Stimulated activated naive CD8-positive, alpha-beta T cell treated with anti-CD3 and anti-CD28 coated beads, Interleukin-15, Interleukin-2, amounts not matched to agents 100 U/mL and 50 U/mL, for 24 hours (primary cell): ENCODE measurements around the gene CHTF8.

Experiments used
- ATAC-seq: fragments of 150-1000 bp; cut with Tn5 transposase; one replicate; pipeline ENCODE4 v1.10.0; 2021
- DNase-seq: peaks from one replicate; pipeline ENCODE4 v3.0.0; 2021

CHTF8 gene

GRCh38 chr16:69085032-69085695, 47.2 kb downstream of the CHTF8 start:
- ATAC-seq (no peak), DNase-seq (no peak)

- no peak for DNase-seq
- no peak for ATAC-seq
Measured at GRCh38 chr16:69084289-69084688, 48.1 kb downstream of the CHTF8 start.

GRCh38 chr16:69083306-69083941, 49.0 kb downstream of the CHTF8 start:
- ATAC-seq = no peak

GRCh38 chr16:69079697-69080096, 52.7 kb downstream of the CHTF8 start:
- DNase-seq (no peak), ATAC-seq (no peak)

More at GRCh38 chr16:69083306-69083941, 49.0 kb downstream of the CHTF8 start:
- no peak for DNase-seq

GRCh38 chr16:69078073-69078472, 54.3 kb downstream of the CHTF8 start:
- ATAC-seq (no peak), DNase-seq (no peak)

- DNase-seq (no peak), ATAC-seq (no peak)
Measured at GRCh38 chr16:69077251-69077650, 55.1 kb downstream of the CHTF8 start.

GRCh38 chr16:69073181-69073702, 59.1 kb downstream of the CHTF8 start:
- DNase-seq (no peak), ATAC-seq (no peak)

- ATAC-seq (no peak), DNase-seq (no peak)
Measured at GRCh38 chr16:69072640-69072974, 59.8 kb downstream of the CHTF8 start.

- DNase-seq = no peak
- no peak for ATAC-seq
Measured at GRCh38 chr16:69071036-69071435, 61.4 kb downstream of the CHTF8 start.

GRCh38 chr16:69069504-69069903, 62.9 kb downstream of the CHTF8 start:
- ATAC-seq = no peak
- DNase-seq = no peak
